ENCODE measurements around the gene MLPH.

DNA sequence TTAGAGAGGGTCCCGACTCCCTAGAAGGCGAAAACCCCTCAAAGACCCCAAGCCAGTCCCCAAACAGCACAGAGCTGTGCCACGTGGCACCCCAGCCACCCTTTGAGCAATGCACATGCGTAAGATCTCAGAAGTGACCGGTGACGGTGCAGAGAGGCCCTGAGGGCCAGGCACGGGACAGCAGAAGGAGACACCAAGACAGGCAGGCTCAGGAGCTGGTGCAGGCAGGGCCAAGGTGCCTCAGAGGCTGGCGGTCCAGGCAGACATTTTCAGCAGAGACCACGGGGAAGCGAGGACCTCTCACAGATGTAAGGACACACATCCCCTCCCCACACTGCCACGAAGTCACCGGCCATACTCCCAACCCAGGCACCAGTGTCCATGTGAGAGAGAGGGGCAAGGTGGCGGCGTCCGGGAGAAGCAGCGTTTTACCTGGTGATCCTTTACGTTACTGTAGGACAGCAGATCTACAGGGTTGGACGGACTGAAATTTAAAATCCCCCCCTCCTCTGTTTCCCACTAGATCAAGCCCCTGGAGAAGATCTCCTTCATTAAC is 105.5 kb downstream of the MLPH start:
- no peak for TF ChIP-seq POLR2A (IDR thresholded peaks at IDR 0.05)
- TF ChIP-seq, protein P1, sequence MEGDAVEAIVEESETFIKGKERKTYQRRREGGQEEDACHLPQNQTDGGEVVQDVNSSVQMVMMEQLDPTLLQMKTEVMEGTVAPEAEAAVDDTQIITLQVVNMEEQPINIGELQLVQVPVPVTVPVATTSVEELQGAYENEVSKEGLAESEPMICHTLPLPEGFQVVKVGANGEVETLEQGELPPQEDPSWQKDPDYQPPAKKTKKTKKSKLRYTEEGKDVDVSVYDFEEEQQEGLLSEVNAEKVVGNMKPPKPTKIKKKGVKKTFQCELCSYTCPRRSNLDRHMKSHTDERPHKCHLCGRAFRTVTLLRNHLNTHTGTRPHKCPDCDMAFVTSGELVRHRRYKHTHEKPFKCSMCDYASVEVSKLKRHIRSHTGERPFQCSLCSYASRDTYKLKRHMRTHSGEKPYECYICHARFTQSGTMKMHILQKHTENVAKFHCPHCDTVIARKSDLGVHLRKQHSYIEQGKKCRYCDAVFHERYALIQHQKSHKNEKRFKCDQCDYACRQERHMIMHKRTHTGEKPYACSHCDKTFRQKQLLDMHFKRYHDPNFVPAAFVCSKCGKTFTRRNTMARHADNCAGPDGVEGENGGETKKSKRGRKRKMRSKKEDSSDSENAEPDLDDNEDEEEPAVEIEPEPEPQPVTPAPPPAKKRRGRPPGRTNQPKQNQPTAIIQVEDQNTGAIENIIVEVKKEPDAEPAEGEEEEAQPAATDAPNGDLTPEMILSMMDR (IDR thresholded peaks at IDR 0.05) = no peak
- TF ChIP-seq POLR2AphosphoS5 (IDR thresholded peaks at IDR 0.05) = no peak
